NK-92 (cell line): ENCODE results near the gene UPK3A.
A peak's percentile ranks its signal among the peaks of the same experiment; 100 is the strongest.

ENCODE experiments used
- DNase-seq: peaks from one replicate; lab custom pipeline; 2025; ENCODE audit not compliant: unreplicated experiment; lab: John Stamatoyannopoulos, UW

Gene UPK3A

DNA sequence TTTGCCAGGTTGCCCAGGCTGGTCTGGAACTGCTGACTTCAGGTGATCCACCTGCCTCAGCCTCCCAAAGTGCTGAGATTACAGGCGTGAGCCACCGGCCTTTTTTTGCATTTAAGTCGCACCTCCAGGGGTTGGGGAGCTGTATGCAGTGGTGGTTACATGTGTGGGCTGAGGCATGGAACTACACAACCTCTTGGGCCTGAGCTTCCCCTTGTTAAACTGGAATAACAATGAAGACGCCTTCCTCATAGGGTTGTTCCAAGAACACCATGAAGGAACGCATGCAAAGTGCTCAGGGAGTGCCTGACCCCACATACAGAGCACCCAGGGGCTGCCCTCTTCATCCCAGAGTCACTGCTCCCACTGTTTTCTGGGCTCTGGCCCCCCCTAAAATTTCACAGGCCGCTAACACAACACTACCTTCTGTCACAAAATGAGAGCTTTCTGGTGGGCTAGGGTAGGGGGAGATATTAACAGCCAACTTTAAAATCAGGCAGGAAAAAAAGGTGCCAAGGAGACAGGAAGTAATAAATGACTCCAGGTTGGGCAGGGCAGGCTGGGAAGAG lies 23.7 kb downstream of the UPK3A start:
- DNase-seq = no peak

DNA sequence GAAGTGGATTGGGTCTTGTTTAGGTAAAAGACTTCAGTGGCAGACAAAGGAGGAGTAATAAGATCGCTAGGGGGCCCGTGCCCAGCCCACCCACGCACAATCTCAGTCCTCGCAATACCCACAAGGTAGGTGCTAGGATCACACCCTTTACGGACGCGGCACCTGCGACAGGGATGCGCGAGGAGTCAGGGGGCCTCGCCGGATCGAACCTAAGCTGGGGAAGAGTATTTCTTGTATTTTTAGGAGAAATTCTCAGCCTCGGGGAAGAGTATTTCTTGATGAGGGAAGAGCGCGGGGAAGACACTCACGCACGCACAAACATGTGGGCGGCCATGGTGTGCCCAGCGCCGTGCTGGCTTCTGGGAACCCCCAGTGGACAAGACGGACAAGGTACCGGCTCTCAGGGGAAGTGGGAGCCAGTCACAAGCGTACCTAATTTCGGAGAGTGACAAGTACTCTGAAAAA lies 24.2 kb downstream of the UPK3A start:
- DNase-seq = no peak

DNA sequence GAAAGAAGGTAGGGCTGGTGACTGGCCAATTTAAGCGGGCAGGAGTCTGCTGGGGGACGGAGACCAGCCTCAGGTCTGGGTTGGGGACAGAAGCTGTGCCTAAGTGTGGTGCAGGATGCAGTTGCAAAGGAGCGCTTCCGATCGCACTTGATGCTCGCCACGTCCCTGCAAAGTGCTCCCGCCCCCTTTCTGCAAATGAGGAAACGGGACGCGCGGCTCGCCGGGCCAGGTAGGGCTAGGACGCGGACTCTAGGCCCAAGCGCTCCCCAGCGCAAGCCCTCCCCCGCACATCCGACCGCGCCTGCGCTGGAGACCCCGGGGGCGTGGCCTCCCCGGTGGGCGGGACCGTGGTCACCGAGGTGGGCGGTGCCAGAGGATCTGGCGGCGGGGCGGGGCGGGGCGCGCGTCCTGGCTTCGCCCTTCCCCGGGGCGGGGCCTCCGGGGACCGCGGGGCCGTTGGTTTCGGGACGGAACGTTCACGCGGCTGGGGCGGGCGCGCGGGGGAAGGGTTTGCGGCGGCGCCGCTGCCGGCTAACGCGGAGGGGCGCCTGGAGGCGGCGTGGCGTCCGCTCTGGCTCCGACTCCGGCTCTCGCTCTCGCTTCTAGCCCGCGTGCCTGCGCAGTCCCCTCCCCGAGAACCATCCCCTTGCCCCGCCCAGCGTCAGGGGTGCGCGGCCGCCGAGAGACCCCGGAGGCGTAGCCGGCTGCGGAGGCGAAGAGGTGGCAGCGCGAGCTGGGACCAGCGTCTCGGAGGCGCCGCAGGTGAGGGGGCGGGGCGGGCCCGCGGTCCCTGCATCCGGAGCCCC lies 24.9 kb downstream of the UPK3A start, which contains the start of gene FAM118A:
Gene FAM118A, plus strand, starts transcription at position 513 of the 806 bp plus-strand sequence. CDS start 12,446 bp downstream, outside the sequence.
- peak; percentile 42 for DNase-seq

DNA sequence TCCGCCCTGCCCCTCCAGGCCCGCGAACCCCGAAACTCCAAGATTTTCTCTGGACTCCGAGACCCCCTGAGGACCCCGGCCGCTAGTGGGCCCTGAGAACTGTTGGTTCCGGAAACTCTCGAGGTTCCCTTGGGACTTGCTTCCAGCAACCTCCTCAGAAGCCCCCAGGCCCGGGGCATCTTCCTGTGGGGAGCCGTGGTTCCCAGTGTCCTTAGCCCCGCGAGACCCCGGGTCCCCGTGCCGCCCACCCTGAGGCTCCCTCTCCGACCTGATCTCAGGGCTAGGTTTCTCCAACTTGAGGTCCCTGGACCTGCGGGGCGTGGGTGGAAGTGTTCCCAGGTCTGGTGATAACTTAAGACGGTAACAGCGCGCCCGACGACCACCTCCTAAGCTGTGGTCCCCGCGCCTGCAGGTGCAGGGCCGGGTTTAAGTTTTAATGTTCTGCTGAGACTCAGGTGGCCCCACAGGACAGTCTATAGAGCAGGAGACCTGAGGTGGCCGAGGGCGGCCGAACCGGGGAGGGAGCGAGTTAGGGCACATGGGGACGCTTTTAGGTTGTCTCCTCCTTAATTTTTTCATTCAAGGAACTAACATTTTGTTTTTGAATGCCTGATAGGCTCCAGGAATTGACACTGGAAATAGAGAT lies 25.7 kb downstream of the UPK3A start:
- no peak for DNase-seq

DNA sequence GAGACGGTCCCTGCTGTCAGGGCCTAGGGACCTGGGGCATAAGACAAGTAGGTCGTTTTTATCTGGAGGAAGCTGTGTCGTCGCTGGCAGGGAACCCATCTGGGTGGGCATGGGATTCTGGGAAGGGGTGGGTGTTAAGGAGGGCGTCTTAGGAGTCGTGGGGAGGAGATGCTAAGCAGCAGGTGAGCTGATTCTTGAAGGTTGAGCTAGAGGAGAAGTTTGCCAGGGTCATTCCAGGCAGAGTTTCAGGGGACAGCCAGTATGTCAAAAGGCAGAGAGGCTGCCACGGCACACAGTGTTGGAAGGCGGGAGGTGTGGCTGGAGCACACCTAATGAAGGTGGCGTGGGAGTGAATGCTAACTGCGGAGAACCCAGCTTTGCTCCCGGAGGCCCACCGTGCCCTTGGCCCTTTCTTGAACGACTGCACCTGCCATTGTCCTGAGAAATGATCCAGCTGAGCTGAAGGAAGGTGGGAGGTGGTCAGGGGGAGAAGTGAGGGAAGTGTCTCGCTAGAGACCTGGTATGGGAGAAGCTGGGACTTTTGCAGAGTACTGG lies 26.3 kb downstream of the UPK3A start:
- no peak for DNase-seq

DNA sequence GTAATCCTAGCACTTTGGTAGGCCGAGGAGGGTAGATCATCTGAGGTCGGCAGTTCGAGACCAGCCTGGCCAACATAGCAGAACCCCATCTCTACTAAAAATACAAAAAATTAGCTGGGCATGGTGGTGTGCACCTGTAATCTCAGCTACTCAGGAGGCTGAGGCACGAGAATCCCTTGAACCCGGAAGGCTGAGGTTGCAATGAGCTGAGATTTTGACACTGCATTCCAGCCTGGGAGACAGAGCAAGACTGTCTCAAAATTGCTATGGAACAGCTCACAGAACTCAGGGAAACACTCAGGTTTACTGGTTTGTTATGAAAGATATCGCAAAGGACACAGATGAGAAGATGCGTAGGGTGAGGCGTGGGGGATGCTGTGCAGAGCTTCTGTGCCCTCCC lies 27.7 kb downstream of the UPK3A start:
- no peak for DNase-seq

DNA sequence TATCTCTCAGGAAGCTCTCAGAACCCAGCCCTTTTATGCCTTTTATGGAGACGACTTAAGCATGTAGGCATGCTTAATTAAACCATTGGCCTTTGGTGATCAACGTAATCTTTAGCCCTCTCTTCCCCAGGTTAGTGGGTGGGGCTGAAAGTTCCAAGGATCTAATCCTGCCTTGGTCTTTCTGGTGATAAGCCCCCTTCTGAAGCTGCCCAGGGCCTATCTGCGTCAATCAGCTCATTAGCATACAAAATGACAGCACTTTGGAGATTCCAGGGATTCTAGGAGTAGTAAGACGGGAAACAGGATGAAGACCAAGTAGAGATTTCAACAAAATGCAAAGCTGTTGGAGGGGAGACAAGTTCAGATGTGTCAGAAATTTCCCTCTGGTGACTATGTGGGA lies 28.1 kb downstream of the UPK3A start:
- no peak for DNase-seq

DNA sequence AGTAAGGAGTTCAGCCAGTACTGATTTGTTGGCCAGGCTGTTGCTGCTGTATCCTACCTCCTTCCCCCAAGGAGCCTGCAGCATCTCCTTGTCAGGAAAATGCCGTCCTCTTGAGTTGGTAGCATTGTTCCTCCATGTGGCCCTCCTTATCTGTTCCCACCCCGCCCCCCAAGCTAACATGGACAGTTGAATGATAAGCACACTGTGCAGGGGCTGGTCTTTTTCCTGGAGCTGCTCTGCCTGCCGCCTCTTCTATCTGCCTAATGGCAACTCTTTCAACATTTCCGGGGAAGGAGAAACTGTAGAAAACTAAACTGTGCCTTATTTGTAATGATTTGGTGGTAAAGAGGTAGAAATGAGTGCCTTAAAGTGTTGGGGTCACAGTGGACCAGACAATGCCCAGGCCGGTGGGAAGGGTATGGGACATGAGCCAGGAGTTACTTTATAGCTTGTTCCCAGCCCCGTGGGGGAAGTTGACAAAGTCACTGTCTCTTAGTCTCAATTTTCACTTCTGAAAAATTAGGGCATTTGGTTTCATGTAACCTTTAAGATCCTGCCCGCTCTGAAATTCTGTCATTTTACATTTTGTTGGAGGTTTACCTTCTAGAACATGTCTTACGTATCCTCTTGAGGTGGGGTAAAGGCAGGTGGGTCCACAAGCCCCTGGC lies 29.4 kb downstream of the UPK3A start:
- DNase-seq = no peak

DNA sequence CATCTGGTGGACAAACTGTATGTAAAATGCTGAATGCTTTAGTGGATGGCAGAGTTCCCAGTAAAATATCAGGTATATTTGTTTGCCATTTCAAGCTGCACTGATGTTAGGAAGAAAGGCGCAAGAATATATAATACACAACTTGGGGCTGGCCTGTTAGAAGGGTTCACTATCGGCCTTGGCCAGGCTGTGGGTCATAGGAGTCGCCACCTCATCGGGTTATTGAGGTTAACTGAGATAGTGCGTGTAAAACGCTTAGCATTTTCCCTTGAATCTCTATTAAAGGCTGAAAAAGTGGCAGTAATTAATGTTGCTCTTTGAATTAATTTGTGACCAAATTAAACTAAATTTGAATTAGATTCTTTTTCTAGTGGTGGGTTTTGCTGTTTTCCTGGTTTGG lies 30.0 kb downstream of the UPK3A start:
- no peak for DNase-seq

DNA sequence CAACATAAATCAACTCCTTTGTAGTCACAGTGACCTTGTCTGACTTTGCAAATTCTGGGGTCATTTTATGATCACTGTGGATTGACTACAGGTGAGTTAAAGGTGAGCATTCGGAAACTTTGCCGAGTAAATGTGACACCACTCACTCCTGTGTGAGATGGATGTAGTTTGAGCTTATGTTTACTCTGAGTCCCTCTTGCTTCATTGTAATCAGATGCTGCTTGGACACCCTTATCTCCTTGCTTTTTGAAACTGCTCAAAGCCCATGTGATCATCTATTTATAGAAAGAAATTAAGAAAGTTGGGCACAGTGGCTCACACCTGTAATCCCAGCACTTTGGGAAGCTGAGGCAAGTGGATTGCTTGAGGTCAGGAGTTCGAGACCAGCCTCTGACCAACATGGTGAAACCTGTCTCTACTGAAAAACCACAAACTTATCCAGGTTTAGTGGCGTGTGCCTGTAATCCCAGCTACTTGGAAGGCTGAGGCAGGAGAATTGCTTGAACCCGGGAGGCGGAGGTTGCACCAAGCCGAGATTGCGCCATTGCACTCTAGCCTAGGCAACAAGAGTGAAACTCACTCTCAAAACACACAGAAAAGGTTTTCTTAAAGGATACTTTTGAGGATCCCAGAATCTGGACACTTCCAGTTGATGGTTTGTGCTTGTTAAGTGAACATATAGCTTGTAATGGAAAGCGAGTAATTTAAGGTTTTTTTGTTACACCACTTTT lies 32.2 kb downstream of the UPK3A start:
- no peak for DNase-seq

DNA sequence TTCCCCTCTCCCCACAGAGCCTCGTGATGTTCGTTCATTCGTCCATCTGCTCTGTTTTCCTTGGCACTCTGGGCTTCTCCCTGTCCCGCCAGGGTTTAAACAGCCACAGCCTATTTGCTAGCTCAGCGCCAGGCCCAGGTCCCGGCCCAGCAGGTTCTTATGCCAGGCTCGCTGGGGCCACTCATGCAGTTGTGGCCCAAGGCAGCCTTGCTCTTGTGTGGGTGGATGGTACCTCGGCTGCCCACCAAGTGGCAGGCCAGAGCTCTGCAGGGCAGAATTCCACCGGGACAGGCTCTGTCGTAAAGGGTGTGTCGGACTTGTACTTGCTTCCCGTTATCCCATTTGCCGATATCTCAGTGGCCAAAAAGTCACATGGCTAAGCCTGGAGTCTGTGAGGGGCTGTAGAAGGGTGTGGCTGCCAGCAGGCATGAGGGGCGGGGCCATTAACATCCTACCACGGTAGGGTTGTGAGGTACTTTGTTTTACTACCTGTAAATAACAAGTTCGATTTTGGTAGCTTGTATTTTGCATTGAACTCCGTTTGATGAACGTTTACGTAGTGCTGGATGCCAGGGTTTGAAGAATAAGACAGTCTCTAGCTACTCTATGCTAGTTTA lies 32.9 kb downstream of the UPK3A start:
- no peak for DNase-seq

DNA sequence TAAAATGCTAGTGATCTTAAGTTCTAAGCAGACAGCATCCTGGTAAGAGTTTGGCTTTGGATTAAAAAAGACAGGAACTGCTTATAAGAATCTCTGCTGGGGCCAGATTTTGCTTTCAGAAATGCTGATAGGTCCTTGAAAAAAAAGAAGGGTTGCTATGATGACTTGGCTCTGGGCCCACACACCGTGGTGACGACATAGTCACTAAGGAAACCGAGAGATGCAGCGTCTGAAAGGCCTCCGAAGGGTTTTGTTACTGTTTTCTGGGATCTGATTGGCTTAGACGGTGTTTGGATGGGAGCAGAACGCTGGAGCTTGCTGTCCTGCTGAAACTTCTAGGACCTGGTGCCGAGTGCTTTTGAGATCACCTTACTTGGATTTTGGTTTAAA lies 33.4 kb downstream of the UPK3A start:
- peak; percentile 62 for DNase-seq

DNA sequence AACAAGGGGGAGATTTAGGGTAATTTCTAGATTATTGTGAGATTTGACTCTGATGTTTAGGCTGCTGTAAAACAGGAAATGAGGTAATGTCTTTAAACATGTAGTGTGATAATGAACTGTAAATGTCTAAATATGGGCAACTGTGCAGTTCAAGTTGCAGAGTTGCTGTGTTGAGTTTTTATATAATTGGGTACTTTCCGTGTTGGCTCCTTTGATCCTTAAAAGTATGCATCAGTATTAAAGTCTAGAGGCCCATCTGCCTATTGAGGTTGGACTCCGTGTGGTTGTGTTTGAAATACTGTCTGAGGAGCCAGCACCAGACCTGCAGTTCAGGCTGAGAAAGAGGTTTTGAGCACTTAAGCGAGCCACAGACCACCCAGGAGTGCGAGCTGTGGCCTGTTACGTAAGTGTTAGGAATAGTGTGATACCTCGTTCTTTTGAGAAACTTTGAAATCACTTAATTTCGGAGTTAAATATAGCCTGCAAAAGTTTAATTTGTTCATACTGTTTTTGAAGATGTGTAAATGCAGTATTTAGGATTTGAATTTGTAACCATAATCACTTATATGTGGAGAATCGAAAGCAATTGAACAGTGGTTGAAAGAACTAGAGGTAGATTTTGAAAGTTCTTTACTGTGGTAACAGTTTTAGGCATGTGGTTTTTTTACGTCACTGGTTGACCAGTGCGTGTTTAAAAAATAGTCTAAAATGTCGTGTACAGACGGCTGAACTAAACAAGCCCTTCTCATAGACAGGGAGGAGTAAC lies 34.0 kb downstream of the UPK3A start:
- no peak for DNase-seq

DNA sequence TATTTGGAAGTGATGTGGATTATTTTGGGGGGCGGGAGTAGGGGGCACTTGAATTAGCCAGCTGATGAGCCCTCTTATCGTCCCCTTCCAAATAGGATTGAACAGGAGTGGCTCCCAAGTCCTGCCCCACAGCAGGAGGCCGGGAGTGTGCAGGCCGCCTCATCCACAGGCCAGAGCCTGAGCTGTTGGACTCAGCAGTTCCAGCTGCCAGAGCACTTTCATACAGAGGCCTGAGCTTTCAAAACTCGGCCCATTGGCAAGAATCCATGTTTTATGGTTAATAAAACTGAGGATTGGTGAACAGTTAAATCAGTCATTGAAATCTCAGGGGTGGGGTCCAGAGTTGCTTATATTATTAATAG lies 34.6 kb downstream of the UPK3A start:
- no peak for DNase-seq

DNA sequence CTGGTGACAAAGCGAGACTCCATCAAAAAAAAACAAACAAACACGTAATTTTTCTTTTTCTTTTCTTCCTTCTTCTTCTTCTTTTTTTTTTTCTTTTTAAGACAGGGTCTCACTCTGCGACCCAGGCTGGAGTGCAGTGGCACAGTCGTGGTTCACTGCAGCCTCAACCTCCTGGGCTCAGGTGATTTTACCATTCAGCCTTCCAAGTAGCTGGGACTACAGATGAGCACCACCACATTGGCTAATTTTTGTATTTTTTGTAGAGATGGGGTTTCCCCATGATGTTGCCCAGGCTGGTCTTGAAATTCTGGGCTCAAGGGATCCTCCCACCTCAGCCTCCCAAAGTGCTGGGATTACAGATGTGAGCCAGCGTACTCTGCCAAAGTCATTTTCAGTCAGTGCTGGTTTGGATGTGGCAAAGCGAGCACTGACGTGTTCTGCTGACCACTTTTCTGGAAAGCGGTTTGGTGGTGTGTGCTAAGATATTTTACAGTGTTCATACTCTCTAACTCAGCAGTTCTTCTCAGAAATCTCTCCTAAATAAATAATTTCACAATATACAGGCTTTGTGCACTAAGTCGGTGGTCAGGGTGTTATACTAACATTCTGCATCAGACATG lies 35.7 kb downstream of the UPK3A start:
- DNase-seq = no peak

DNA sequence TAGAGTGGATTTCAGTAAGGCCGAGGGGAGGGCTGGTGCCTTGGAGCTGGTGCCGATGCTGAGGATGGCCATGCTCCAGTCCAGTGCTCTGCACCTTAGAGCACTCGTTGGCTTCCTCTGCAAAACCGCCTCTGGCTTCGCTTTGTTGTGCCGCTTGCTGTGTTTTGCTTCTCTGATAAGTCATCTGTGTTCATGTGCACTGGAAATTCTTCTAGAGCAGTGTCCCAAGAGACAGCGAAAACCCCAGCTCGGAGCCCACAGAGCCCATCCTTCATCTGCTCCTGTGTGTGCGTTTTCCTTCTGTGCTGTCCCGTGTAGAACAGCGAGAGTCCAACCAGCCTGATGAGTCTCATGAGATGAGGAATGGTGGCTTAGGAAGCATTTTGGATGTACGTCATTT lies 37.1 kb downstream of the UPK3A start:
- no peak for DNase-seq

DNA sequence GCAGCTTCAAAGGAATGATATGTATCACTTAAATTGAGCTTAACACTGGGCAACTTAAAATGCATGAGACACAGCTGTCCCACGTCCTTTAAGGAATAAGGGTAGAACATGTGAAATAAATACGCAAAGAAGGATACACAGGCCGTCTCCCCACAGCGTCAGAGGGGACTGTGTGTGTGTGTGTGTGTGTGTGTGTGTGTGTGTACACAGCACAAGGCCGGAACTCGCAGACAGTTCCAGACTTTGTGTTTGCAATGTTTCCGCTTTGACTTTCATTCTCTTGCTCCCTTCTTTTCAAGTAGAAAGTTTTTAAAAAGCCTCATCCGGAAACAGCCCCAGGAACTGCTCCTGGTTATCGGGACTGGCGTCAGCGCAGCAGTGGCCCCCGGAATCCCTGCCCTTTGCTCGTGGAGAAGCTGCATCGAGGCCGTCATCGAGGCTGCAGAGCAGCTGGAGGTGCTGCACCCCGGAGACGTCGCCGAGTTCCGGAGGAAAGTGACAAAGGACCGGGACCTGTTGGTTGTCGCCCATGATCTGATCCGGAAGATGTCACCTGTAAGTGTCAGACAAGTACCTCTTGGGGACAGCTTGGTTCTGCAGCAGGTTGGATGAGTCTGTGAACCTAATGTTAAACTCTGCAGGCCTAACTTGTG lies 38.2 kb downstream of the UPK3A start:
- no peak for DNase-seq

DNA sequence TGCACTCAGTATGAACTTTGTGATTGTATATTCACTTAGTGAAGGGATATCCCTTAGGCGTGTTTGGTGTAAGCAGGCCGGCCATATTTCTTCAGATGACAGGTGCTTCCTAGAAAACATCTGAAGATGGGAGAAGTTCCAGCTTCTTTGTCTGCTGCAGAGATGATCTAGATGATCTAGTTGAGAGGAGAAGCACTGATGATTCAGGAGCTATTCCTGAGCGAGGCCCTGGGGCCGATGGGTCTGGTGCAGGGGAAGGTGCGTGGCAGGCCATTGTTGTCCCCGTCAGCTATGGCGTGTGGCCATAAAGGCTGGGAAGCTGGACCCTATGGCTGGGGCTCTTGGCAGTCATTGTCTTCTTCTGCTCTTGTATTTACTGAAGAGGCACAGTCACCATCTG lies 38.9 kb downstream of the UPK3A start:
- no peak for DNase-seq

DNA sequence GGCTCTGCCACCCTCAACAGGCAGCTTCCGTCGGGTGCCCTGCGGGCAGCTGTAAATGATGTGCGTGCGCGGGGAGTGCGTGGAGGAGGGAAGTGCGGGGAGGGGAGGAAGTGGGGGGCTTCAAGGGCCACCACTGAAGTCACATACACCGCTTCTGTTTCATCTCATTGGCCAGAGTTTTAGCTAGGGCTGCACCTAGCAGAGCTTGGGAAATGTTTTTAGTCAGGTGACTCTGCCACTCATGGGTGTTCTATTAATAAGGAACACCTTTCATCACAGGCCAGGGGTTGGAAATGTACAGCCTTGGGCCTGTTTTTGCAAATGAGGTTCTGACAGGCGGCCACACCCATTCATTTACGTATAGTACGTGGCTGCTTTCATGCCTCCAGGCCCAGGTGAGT lies 39.6 kb downstream of the UPK3A start:
- no peak for DNase-seq
